ENCODE measurements around the gene NPRL2. TPM values are rescaled to one million over a fixed set of nuclear protein-coding genes. Genes with fewer than 3 reads are reported as not detected.

Gene NPRL2
- total and polyA plus RNA-seq, 2 donors (not counting 1 experiment from before 2014, with no cell fraction given) = 21.4 to 27.2 TPM

GRCh38 chr3:50388016-50388719 lies 37.6 kb upstream of the NPRL2 start:
- H3K27ac ChIP-seq (ENCODE audit: insufficient read depth, low read length) = no peak overlapping the region
- no peak for DNase-seq (ENCODE audit: low read depth in 2 of 2)

GRCh38 chr3:50385754-50386153 lies 35.2 kb upstream of the NPRL2 start:
- no peak overlapping the region for H3K4me3 ChIP-seq (replicated peaks in 1 of 4; ENCODE audit: control extremely low read depth in 1 of 4, insufficient read depth in 1 of 4, low read depth in 3 of 4, low read length in 4 of 4)
- no peaks in the 10 kb centered on the region for H3K79me2 ChIP-seq (ENCODE audit: control insufficient read depth, insufficient read depth, low read length)
- H3K36me3 ChIP-seq (ENCODE audit: control insufficient read depth, insufficient read depth, low read length) = no peaks in the 10 kb centered on the region
- no peak overlapping the region for H3K4me2 ChIP-seq (ENCODE audit: extremely low read depth, insufficient read depth, low read length)
- TF ChIP-seq EZH2 (IDR thresholded peaks at IDR 0.05; ENCODE audit: low read length, missing control alignments) (no peak), CTCF (conservative IDR thresholded peaks at IDR 0.05 in 1 of 2, IDR thresholded peaks at IDR 0.05 in 1 of 2; ENCODE audit: low read depth in 1 of 2, low read length in 2 of 2) (no peak)
- no peak overlapping the region for H2AFZ ChIP-seq (ENCODE audit: low read length)
- H3K27ac ChIP-seq (ENCODE audit: insufficient read depth, low read length) = no peak overlapping the region
- no peaks in the 10 kb centered on the region for H3K27me3 ChIP-seq (ENCODE audit: control insufficient read depth, insufficient read depth, low read length)
- H3K4me1 ChIP-seq (ENCODE audit: control insufficient read depth, extremely low read depth, insufficient read depth, low read length) = no peaks in the 10 kb centered on the region
- no peak overlapping the region for H3K9ac ChIP-seq (ENCODE audit: insufficient read depth, low read length)
- no peaks in the 10 kb centered on the region for H4K20me1 ChIP-seq (ENCODE audit: control insufficient read depth, extremely low read depth, insufficient read depth, low read length)
- no peaks in the 10 kb centered on the region for H3K9me3 ChIP-seq (ENCODE audit: control insufficient read depth, insufficient read depth, low read depth, low read length)
- DNase-seq (ENCODE audit: low read depth in 2 of 2) = no peak

More at GRCh38 chr3:50388016-50388719, 37.6 kb upstream of the NPRL2 start:
- no peaks in the 10 kb centered on the region for H3K27me3 ChIP-seq (ENCODE audit: control insufficient read depth, insufficient read depth, low read length)
- H3K4me1 ChIP-seq (ENCODE audit: control insufficient read depth, extremely low read depth, insufficient read depth, low read length) = no peaks in the 10 kb centered on the region
- H3K9me3 ChIP-seq (ENCODE audit: control insufficient read depth, insufficient read depth, low read depth, low read length) = no peaks in the 10 kb centered on the region
- H2AFZ ChIP-seq (ENCODE audit: low read length) = no peak overlapping the region
- peak in 1 of 2 donors; percentile 25 for TF ChIP-seq CTCF (conservative IDR thresholded peaks at IDR 0.05 in 1 of 2, IDR thresholded peaks at IDR 0.05 in 1 of 2; ENCODE audit: low read depth in 1 of 2, low read length in 2 of 2)
- TF ChIP-seq EZH2 (IDR thresholded peaks at IDR 0.05; ENCODE audit: low read length, missing control alignments) = no peak
- H3K4me2 ChIP-seq (ENCODE audit: extremely low read depth, insufficient read depth, low read length) = no peak overlapping the region
- H3K36me3 ChIP-seq (ENCODE audit: control insufficient read depth, insufficient read depth, low read length) = no peaks in the 10 kb centered on the region
- no peaks in the 10 kb centered on the region for H3K79me2 ChIP-seq (ENCODE audit: control insufficient read depth, insufficient read depth, low read length)
- no peaks in the 10 kb centered on the region for H4K20me1 ChIP-seq (ENCODE audit: control insufficient read depth, extremely low read depth, insufficient read depth, low read length)
- H3K4me3 ChIP-seq (replicated peaks in 1 of 4; ENCODE audit: control extremely low read depth in 1 of 4, insufficient read depth in 1 of 4, low read depth in 3 of 4, low read length in 4 of 4) = no peak overlapping the region
- no peak overlapping the region for H3K9ac ChIP-seq (ENCODE audit: insufficient read depth, low read length)

- Histone ChIP-seq H3K4me1 (ENCODE audit: control insufficient read depth, extremely low read depth, insufficient read depth, low read length) (no peaks in the 10 kb centered on the region), H3K27me3 (ENCODE audit: control insufficient read depth, insufficient read depth, low read length) (no peaks in the 10 kb centered on the region), H3K79me2 (ENCODE audit: control insufficient read depth, insufficient read depth, low read length) (no peaks in the 10 kb centered on the region), H2AFZ (ENCODE audit: low read length) (no peak overlapping the region), H3K9me3 (ENCODE audit: control insufficient read depth, insufficient read depth, low read depth, low read length) (no peaks in the 10 kb centered on the region), H3K4me2 (ENCODE audit: extremely low read depth, insufficient read depth, low read length) (no peak overlapping the region), H3K4me3 (replicated peaks in 1 of 4; ENCODE audit: control extremely low read depth in 1 of 4, insufficient read depth in 1 of 4, low read depth in 3 of 4, low read length in 4 of 4) (no peak overlapping the region), H3K36me3 (ENCODE audit: control insufficient read depth, insufficient read depth, low read length) (no peaks in the 10 kb centered on the region), H3K27ac (ENCODE audit: insufficient read depth, low read length) (no peak overlapping the region), H4K20me1 (ENCODE audit: control insufficient read depth, extremely low read depth, insufficient read depth, low read length) (no peaks in the 10 kb centered on the region), H3K9ac (ENCODE audit: insufficient read depth, low read length) (no peak overlapping the region)
- no peak for DNase-seq (ENCODE audit: low read depth in 2 of 2)
- TF ChIP-seq CTCF (conservative IDR thresholded peaks at IDR 0.05 in 1 of 2, IDR thresholded peaks at IDR 0.05 in 1 of 2; ENCODE audit: low read depth in 1 of 2, low read length in 2 of 2) (no peak), EZH2 (IDR thresholded peaks at IDR 0.05; ENCODE audit: low read length, missing control alignments) (no peak)
These were observed 33.2 kb upstream of the NPRL2 start for GRCh38 chr3:50383750-50384149.
